ENCODE data around the gene MAMDC2.
"Not testable (repeated sequence)": the region's sequence is repeated elsewhere in the genome, so short reads cannot be mapped to it uniquely, and the experiment has no call there.

The MAMDC2 gene

GRCh38 chr9:70220216-70220615 is 176.6 kb downstream of the MAMDC2 start:
- DNase-seq = no peak

- no peak for DNase-seq
Observed at GRCh38 chr9:70222354-70222753, 178.7 kb downstream of the MAMDC2 start.

GRCh38 chr9:70228118-70228517 is 184.5 kb downstream of the MAMDC2 start:
- DNase-seq = no peak

- DNase-seq = no peak
Observed at GRCh38 chr9:70228611-70229010, 185.0 kb downstream of the MAMDC2 start.

GRCh38 chr9:70229026-70229425 is 185.4 kb downstream of the MAMDC2 start:
- no peak for DNase-seq

GRCh38 chr9:70229579-70229978 is 185.9 kb downstream of the MAMDC2 start:
- DNase-seq = peak; percentile 41

- DNase-seq = no peak
Observed at GRCh38 chr9:70232476-70232875, 188.8 kb downstream of the MAMDC2 start.

- not testable (repeated sequence) for DNase-seq
Observed at GRCh38 chr9:70234208-70234607, 190.6 kb downstream of the MAMDC2 start.

GRCh38 chr9:70245952-70246351 is 202.3 kb downstream of the MAMDC2 start:
- not testable (repeated sequence) for DNase-seq

GRCh38 chr9:70250221-70250620 is 206.6 kb downstream of the MAMDC2 start:
- DNase-seq = no peak

- no peak for DNase-seq
Observed at GRCh38 chr9:70255486-70255885, 211.8 kb downstream of the MAMDC2 start.

GRCh38 chr9:70256123-70256551 is 212.5 kb downstream of the MAMDC2 start:
- DNase-seq = no peak

GRCh38 chr9:70257502-70257901 is 213.9 kb downstream of the MAMDC2 start:
- DNase-seq = no peak

- peak; percentile 67 for DNase-seq
Observed at GRCh38 chr9:70257991-70258691, 214.5 kb downstream of the MAMDC2 start.

- DNase-seq = peak; percentile 91
Observed at GRCh38 chr9:70258692-70259511, 215.3 kb downstream of the MAMDC2 start, which contains the start of gene SMC5. Gene SMC5 (plus strand): TSS chr9:70258978. CDS start chr9:70259079, 101 bp downstream.

- no peak for DNase-seq
Observed at GRCh38 chr9:70259512-70259802, 215.8 kb downstream of the MAMDC2 start.

- no peak for DNase-seq
Observed at GRCh38 chr9:70260007-70260443, 216.4 kb downstream of the MAMDC2 start.

GRCh38 chr9:70260606-70261005 is 217.0 kb downstream of the MAMDC2 start:
- no peak for DNase-seq

- DNase-seq = no peak
Observed at GRCh38 chr9:70261131-70261870, 217.7 kb downstream of the MAMDC2 start.

- no peak for DNase-seq
Observed at GRCh38 chr9:70262366-70262765, 218.7 kb downstream of the MAMDC2 start.

GRCh38 chr9:70262948-70263347 is 219.3 kb downstream of the MAMDC2 start:
- DNase-seq = no peak

- no peak for DNase-seq
Observed at GRCh38 chr9:70263421-70263820, 219.8 kb downstream of the MAMDC2 start.
